Heart left ventricle (tissue), 16 donors: ENCODE data around the gene KCNMA1. TPM values are rescaled to one million over a fixed set of nuclear protein-coding genes. Genes with fewer than 3 reads are reported as not detected.
A peak's percentile ranks its signal among the peaks of the same experiment; 100 is the strongest.

Experiments
- ATAC-seq, 4 donors: fragments of 200-7000 bp; cut with Tn5 transposase; one replicate each; pipeline ENCODE4 v1.9.1; 2020 to 2022; ENCODE audit warnings: moderate library complexity in 4 of 4, mild to moderate bottlenecking in 3 of 4, moderate number of reproducible peaks in 1 of 4
- DNase-seq, 5 donors: peaks; one replicate each; pipeline ENCODE4 v3.0.0-alpha.2; 2020
- H3K27ac ChIP-seq, 12 donors: fragments of 200-600 bp; sonication (generic) in 4 of 12; one replicate each; pipeline versions ENCODE4 v1.5.0 to v1.8.0; 2016 to 2022; ENCODE audit warnings: mild to moderate bottlenecking in 2 of 12
- H3K27me3 ChIP-seq, 9 donors: fragments of 200-600 bp; sonication (generic) in 2 of 9; one replicate each; pipeline versions ENCODE4 v1.5.1 to v1.8.0; 2016 to 2022; ENCODE audit warnings: mild to moderate bottlenecking in 3 of 9
- H3K36me3 ChIP-seq, 9 donors: fragments of 200-600 bp; sonication (generic) in 2 of 9; one replicate each; pipeline versions ENCODE4 v1.5.0 to v1.8.0; 2018 to 2022; ENCODE audit warnings: mild to moderate bottlenecking in 2 of 9
- H3K4me1 ChIP-seq, 12 donors: fragments of 200-600 bp; sonication (generic) in 4 of 12; one replicate each; pipeline versions ENCODE4 v1.5.0 to v1.8.0; 2016 to 2022; ENCODE audit warnings: mild to moderate bottlenecking in 3 of 12
- H3K4me3 ChIP-seq, 12 donors: fragments of 200-600 bp; sonication (generic) in 4 of 12; one replicate each; pipeline versions ENCODE4 v1.5.0 to v1.8.0; 2017 to 2022; ENCODE audit warnings: mild to moderate bottlenecking in 9 of 12, moderate library complexity in 4 of 12
- H3K9me3 ChIP-seq, 12 donors: fragments of 200-600 bp; sonication (generic) in 4 of 12; one replicate each; pipeline versions ENCODE4 v1.5.0 to v1.8.0; 2016 to 2022; ENCODE audit warnings: mild to moderate bottlenecking in 1 of 12
- CTCF ChIP-seq, 12 donors: fragments of 200-600 bp; sonication (generic) in 4 of 12; IDR thresholded peaks; one replicate each; pipeline versions ENCODE4 v1.5.0 to v1.8.0; 2018 to 2022; ENCODE audit warnings: antibody characterized with exemption in 12 of 12, mild to moderate bottlenecking in 5 of 12
- POLR2A ChIP-seq, 2 donors: fragments of 450-650 bp; IDR thresholded peaks; one replicate each; pipeline ENCODE4 v1.6.1; 2017; ENCODE audit warnings: antibody characterized with exemption in 2 of 2, mild to moderate bottlenecking in 2 of 2, moderate library complexity in 2 of 2
- WGBS, 4 donors: extraction: QIAGEN DNeasy Blood & Tissue Kit in 2 of 4; methylation state at CpG; one replicate each; pipeline versions ENCODE4 v1.1.5 to v1.1.7; 2013 to 2018; 5-methylcytosine and 5-hydroxymethylcytosine counted together
- intact Hi-C, 10 donors: fragments of 100-400 bp; cut with DNase I; formaldehyde crosslinking; loops; one replicate each; pipeline versions ENCODE4 v1.11.1 to v1.14.2; 2022
- polyA plus RNA-seq, 2 donors: library from polyadenylated mRNA; stranded (reverse); fragments of 200-250 nt; gene quantifications; one replicate each; pipeline ENCODE4 v1.2.3, GENCODE V29; 2013
- total RNA-seq, 9 donors: library from RNA; depleted of rRNA in 2 of 9; stranded (reverse); fragments of >200 nt in 2 of 9; fragmentation: NEBNext Ultra II Directional in 3 of 9; extraction: Animal tissue kit (Norgen Biotek cat#: 25700) in 3 of 9; gene quantifications; one replicate each; pipeline versions ENCODE4 v1.1.0 to v1.2.4, GENCODE V29; 2016 to 2023
- donor health status: ischemic (EF 13 %, LVEDD 7.1; RV severe dilation, severe dysfunction).
- donor health status: healthy with polysubstance abuse.
- donor health status: DM: no; HTN: yes; CAD: no.
- donor health status: DM: no; HTN: no; CAD: no.
- donor health status: ischemic (EF 25% LVEDD 6.9; RV normal size, moderate dysfunction).
- donor health status: ischemic (EF 25% LVEDD 5.7; RV mildly dilated, moderate dysfunction).
- donor health status: healthy.
- donor health status: DM: yes; HTN: yes; CAD: no.
- donor health status: ischemic (EF 35%, LVEDD 5.7; RV mildly dilated, moderate dysfunction).
- donor health status: nonischemic (EF 11% LVEDD 7.7; RV severe dilation, severe dysfunction).
- donor health status: DM: yes; HTN: yes; CAD: no.
- donor health status: PGD.
- donor health status: ischemic (EF 29% LVEDD 5.4; RV normal size, mild dysfunction).
- donor health status: nonischemic (EF 23%, LVEDD 6.1; RV moderate dilation, normal function).

KCNMA1 gene
- total and polyA plus RNA-seq, 11 donors = 0.39 to 8.7 (median 1.7) TPM

GRCh38 chr10:76962851-76963250 is 674.8 kb downstream of the KCNMA1 start:
- no peaks in the 10 kb centered on the region for H3K36me3 ChIP-seq
- no peaks in the 10 kb centered on the region for H3K27me3 ChIP-seq
- peaks cover 0 to 7% (median 0%) of the 10 kb centered on the region in 12 donors for H3K9me3 ChIP-seq
- H3K4me3 ChIP-seq = no peak overlapping the region
- no peak for DNase-seq
- H3K27ac ChIP-seq = peak overlapping the region in 1 of 12 donors; percentile 62
- 57 to 75% (median 63%) methylated on average over 4 of the region's 4 CpGs for WGBS, 4 donors
- intact Hi-C loops = no loop called here
- TF ChIP-seq CTCF (IDR thresholded peaks at IDR 0.05) (no peak), POLR2A (IDR thresholded peaks at IDR 0.05) (no peak)
- peak in 1 of 4 donors; percentile 33 for ATAC-seq
- no peaks in the 10 kb centered on the region for H3K4me1 ChIP-seq

GRCh38 chr10:76961841-76962240 is 675.8 kb downstream of the KCNMA1 start:
- no peak for DNase-seq
- Histone ChIP-seq H3K27me3 (no peaks in the 10 kb centered on the region), H3K4me3 (no peak overlapping the region), H3K36me3 (no peaks in the 10 kb centered on the region), H3K9me3 (peaks cover 0 to 7% (median 0%) of the 10 kb centered on the region in 12 donors), H3K27ac (peak overlapping the region in 1 of 12 donors; percentile 28), H3K4me1 (no peaks in the 10 kb centered on the region)
- TF ChIP-seq POLR2A (IDR thresholded peaks at IDR 0.05) (no peak), CTCF (IDR thresholded peaks at IDR 0.05) (no peak)
- intact Hi-C loops = no loop called here
- no peak for ATAC-seq
- 73 to 87% (median 77%) methylated on average over 5 of the region's 5 CpGs for WGBS, 4 donors

GRCh38 chr10:76959111-76959510 is 678.5 kb downstream of the KCNMA1 start:
- 88 to 93% (median 90%) methylated on average over 2 of the region's 2 CpGs for WGBS, 4 donors
- Histone ChIP-seq H3K27ac (no peak overlapping the region), H3K27me3 (no peaks in the 10 kb centered on the region), H3K9me3 (peaks cover 0 to 7% (median 0%) of the 10 kb centered on the region in 12 donors), H3K4me1 (no peaks in the 10 kb centered on the region), H3K4me3 (no peak overlapping the region), H3K36me3 (no peaks in the 10 kb centered on the region)
- DNase-seq = no peak
- intact Hi-C loops = no loop called here
- no peak for ATAC-seq
- TF ChIP-seq CTCF (IDR thresholded peaks at IDR 0.05) = no peak
- no peak for TF ChIP-seq POLR2A (IDR thresholded peaks at IDR 0.05)

GRCh38 chr10:76954838-76955237 is 682.8 kb downstream of the KCNMA1 start:
- H3K9me3 ChIP-seq = no peaks in the 10 kb centered on the region
- no peaks in the 10 kb centered on the region for H3K4me1 ChIP-seq
- WGBS, 4 donors = 75 to 90% (median 80%) methylated on average over 3 of the region's 3 CpGs
- no peaks in the 10 kb centered on the region for H3K27me3 ChIP-seq
- intact Hi-C loops = no loop called here
- no peak for DNase-seq
- H3K36me3 ChIP-seq = no peaks in the 10 kb centered on the region
- no peak for TF ChIP-seq CTCF (IDR thresholded peaks at IDR 0.05)
- TF ChIP-seq POLR2A (IDR thresholded peaks at IDR 0.05) = no peak
- no peak overlapping the region for H3K4me3 ChIP-seq
- H3K27ac ChIP-seq = no peak overlapping the region
- ATAC-seq = no peak
